ENCODE measurements around the gene RRP8.

RRP8 gene

GRCh38 chr11:6603287-6604080, at the start of gene RRP8, which contains the start of gene ILK:
Gene RRP8, minus strand, starts transcription at chr11:6603616. Its CDS starts 114 bp downstream, at chr11:6603502.
Gene ILK, plus strand, starts transcription at chr11:6603774. Its CDS starts 498 bp downstream, at chr11:6604272.
- DNase-seq (ENCODE audit: low read depth in 2 of 2), result peak; percentile 85

DNA sequence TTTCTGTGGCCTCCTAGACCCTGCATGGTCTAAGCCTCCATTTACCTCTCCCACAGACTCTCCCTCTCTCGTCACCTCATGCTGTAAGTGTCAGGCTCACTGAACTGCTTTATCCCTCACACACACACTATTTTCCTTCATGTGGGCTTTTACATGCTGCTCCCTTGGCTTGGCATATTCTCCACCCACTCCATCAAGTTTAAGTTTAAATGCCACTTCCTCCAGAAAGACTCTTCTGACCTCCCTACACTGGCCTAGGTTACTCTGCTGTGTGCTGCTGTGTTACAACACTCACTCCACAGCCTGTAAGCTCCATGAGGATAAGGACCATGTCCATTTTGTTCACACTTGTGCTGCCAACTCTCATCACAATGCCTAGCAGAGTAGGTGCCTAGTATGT, 49.7 kb upstream of the RRP8 start:
- no peak for DNase-seq (ENCODE audit: low read depth in 2 of 2)

- DNase-seq (ENCODE audit: low read depth in 2 of 2), result no peak
These were observed 48.8 kb upstream of the RRP8 start for GRCh38 chr11:6652182-6652581.

- peak in 1 of 2 donors; percentile 44 for DNase-seq (ENCODE audit: low read depth in 2 of 2)
These were observed 47.6 kb upstream of the RRP8 start for GRCh38 chr11:6650980-6651379.

GRCh38 chr11:6650104-6650503, 46.7 kb upstream of the RRP8 start:
- DNase-seq (ENCODE audit: low read depth in 2 of 2), result no peak

GRCh38 chr11:6648501-6648900, 45.1 kb upstream of the RRP8 start:
- no peak for DNase-seq (ENCODE audit: low read depth in 2 of 2)

- no peak for DNase-seq (ENCODE audit: low read depth in 2 of 2)
These were observed 44.4 kb upstream of the RRP8 start for GRCh38 chr11:6647836-6648235.

GRCh38 chr11:6646918-6647679, 43.7 kb upstream of the RRP8 start:
- no peak for DNase-seq (ENCODE audit: low read depth in 2 of 2)

DNA sequence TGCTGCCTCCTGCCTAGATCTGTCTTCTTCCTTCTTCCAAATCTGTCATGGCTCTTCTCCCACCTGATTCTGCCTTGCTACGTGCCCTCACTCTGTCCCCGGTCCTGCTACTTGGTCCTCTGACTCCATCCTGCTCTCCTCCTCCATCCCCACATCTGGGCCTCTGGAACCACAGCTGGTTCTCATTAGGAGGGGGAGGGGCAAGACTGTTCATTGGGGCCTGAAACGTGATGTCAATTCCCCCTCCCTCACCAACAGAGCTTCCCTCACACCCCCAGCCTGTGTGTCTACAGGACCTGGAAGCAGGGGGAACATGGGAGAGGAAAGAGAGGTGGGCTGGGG, 43.1 kb upstream of the RRP8 start:
- no peak for DNase-seq (ENCODE audit: low read depth in 2 of 2)

- no peak for DNase-seq (ENCODE audit: low read depth in 2 of 2)
These were observed 42.7 kb upstream of the RRP8 start for GRCh38 chr11:6646071-6646470.

DNA sequence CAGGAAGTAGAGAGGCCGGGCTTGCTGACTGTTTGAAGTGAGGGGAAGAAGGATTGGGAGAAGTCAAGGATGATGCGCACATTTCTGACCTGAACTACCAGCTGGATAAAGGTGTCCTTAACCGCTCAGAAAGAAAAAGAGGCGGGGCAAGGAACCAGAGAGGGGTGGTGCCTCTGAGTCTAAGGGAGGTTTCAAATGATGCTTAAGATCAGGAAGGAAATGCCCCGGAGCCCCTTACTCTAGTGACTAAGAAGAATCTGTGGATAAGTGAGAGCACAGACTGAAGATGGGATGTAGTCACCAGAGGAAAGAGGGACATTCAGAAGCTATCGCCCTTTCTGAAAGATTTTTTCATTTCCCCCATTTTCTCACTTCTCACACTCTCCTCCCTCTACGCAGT, 39.5 kb upstream of the RRP8 start:
- no peak for DNase-seq (ENCODE audit: low read depth in 2 of 2)

DNA sequence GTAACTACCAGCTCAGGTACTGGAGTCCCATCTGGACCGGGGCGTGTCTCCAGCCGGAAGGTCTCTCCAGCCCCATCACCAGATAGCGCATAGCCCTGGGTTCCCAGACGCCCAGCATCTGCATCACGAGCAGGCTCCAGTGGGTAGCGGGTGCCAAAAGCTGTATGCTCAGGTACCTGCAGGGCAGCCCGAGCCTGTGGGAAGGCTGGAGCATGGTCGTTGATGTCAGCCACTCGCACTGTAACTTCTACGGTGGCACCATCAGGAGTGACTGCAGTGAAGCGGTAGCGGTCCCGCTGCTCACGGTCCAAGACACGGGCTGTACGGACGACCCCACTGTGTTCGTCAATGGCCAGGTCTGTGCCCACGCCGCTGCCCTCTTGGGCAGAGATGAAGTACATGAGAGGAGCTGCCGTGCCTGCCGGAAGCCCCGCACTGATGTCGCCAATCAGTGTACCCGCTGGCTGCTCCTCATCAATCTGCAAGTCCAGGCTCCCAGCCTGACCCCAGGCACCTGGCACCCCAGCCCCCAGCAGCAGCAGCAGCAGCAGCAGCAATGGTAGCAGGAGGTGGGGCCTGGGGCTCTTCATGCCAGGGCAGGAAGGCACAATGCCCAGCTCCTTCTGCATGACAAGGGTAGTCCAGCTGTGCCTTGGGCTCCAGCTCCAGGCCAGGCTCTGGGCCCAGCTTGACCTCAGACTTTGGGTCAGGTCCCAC, 37.7 kb upstream of the RRP8 start:
- DNase-seq (ENCODE audit: low read depth in 2 of 2), result no peak

GRCh38 chr11:6640036-6640984, 36.9 kb upstream of the RRP8 start:
- DNase-seq (ENCODE audit: low read depth in 2 of 2), result no peak

DNA sequence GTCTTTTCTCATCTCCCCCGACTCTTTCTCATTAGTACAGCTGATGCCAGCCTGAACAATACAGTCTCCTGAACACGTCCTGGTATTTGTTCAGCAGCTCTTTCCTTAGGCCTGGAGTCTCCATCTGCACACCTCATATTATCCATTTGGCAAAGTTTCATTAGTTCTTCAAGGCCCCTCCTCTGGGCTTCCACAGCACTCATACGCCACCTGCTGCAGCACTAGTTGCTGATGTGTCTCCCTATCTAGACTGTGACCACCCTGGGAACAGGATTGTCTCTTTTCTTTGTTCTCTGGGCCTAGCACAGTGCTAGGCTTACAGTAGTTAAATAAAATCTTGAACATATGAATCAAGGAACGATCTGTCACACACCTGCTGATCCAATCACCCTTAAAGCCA, 35.0 kb upstream of the RRP8 start:
- DNase-seq (ENCODE audit: low read depth in 2 of 2), result no peak

DNA sequence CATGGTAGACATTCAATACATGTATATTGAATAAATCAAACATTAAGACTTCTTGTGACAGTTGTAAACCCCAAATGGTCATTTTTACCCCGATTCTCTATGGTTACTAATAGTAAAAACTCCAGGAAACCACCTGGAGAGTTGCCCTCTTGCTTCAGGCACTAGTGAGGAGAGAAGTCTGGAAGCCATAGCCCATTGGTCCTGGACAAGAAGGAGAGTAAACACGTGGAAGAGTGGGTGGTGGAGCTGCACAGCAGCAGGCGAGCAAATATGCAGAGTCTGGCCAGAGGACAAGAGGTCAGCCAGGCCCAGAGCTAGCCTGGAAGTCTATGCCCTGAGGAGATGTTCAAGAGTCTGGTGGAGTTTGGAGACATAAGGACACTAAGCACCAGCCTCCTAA, 34.5 kb upstream of the RRP8 start:
- DNase-seq (ENCODE audit: low read depth in 2 of 2), result no peak

DNA sequence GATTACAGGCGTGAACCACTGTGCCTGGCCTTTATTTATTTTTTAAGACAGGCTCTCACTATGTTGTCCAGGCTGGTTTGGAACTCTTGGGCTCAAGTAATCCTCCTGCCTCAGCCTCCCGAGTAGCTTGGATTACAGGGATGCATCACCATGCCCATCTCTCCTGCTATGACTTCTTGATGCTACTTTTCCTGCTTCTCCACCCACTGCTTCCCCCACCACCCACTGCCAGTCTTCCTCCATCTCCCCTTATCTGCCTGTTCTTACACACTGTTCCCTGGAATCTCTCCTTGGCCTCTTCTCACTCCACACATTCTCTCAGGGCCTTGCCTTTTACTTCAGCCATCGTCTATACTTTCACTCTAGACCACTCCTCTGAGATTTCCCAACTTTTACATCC, 33.1 kb upstream of the RRP8 start:
- no peak for DNase-seq (ENCODE audit: low read depth in 2 of 2)

DNA sequence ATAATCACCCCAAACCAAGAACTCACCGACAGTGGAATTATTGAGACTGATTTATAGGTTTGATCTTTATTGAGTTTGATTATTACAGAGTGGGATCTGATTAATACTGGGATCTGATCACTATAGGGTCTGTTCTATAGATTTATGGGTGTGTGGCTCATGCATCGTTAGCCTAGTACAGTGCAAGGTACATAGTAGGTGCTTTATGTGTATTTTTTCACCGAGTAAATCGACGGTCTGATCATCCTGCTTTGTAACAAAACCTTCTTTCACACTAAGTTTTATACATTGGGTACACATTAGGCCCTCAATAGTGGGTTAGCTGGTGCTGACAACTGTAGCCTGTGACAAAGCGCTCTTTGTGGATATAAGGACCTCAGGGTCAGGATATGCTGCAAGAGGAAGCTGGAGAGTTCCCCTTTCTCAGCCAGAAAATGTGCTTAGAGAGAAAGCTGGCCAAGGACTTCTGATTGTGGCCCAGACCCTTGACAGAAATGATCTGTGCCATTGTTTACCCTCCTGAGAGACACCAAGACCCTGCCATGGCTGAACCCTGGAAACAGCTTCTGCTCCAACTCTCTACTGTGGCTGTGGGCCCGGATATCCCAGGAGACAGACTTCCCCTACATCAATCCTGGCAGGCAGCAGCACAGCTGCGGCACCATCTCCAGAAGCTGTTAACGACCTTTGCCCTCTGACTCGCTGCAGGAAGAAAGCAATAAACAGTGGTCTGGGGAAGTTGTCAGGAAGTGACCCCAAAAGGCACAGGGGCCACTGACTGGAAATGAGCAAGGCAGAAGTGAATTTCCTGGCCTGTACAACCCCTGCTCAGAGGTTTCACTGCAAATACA, 31.9 kb upstream of the RRP8 start:
- DNase-seq (ENCODE audit: low read depth in 2 of 2), result no peak

GRCh38 chr11:6634534-6634933, 31.1 kb upstream of the RRP8 start:
- DNase-seq (ENCODE audit: low read depth in 2 of 2), result no peak

- DNase-seq (ENCODE audit: low read depth in 2 of 2), result no peak
These were observed 30.3 kb upstream of the RRP8 start for GRCh38 chr11:6633422-6634408.
